K562 (cell line): Measurements from ENCODE around the gene PLXNA3. TPM values are rescaled to one million over a fixed set of nuclear protein-coding genes. Genes with fewer than 3 reads are reported as not detected.

Source experiments
- CREB3L1 ChIP-seq: fragments of 450-650 bp; IDR thresholded peaks from 2 replicates; pipeline ENCODE4 v1.6.1; 2014; ENCODE audit warnings: low read depth, mild to moderate bottlenecking, moderate library complexity, borderline replicate concordance
- CTCFL ChIP-seq: IDR thresholded peaks from 2 replicates; pipeline ENCODE4 v1.6.1; 2011; ENCODE audit warnings: borderline replicate concordance, low read depth, mild to moderate bottlenecking, moderate library complexity, low read length; ENCODE audit not compliant: insufficient read depth, poor library complexity, severe bottlenecking
- EP400 ChIP-seq: fragments of 450-650 bp; IDR thresholded peaks from 2 replicates; pipeline ENCODE4 v1.6.1; 2017; ENCODE audit warnings: antibody characterized with exemption, mild to moderate bottlenecking, moderate library complexity
- HLTF ChIP-seq: fragments of 450-650 bp; IDR thresholded peaks from 2 replicates; pipeline ENCODE4 v1.6.1; 2016
- KLF13 ChIP-seq: fragments of 450-650 bp; IDR thresholded peaks from 2 replicates; pipeline ENCODE4 v1.6.1; 2016; ENCODE audit warnings: missing genetic modification characterization, low read depth, mild to moderate bottlenecking, missing compliant biosample characterization, moderate library complexity, borderline replicate concordance
- MGA ChIP-seq: fragments of 450-650 bp; IDR thresholded peaks from 2 replicates; pipeline ENCODE4 v1.6.1; 2016; ENCODE audit warnings: mild to moderate bottlenecking, moderate library complexity
- RNF2 ChIP-seq: sonication (generic); IDR thresholded peaks from 2 replicates; pipeline ENCODE4 v1.6.1; 2016
- SIN3A ChIP-seq, 2 experiments: fragments of 150-350 bp in 1 of 2; IDR thresholded peaks; 2 replicates each; pipeline ENCODE4 v1.6.1; 2011 to 2016; ENCODE audit warnings: borderline replicate concordance in 2 of 2, low read depth in 2 of 2, low read length in 2 of 2, mild to moderate bottlenecking in 2 of 2, moderate library complexity in 2 of 2; ENCODE audit not compliant: control insufficient read depth in 1 of 2
- ZNF766 ChIP-seq: fragments of 200-800 bp; sonication (Bioruptor generic); conservative IDR thresholded peaks from 2 replicates; pipeline ENCODE4 v1.6.1; 2016; ENCODE audit warnings: missing genetic modification characterization, missing compliant biosample characterization
- ZZZ3 ChIP-seq: fragments of 450-650 bp; IDR thresholded peaks from 2 replicates; pipeline ENCODE4 v1.6.1; 2016; ENCODE audit warnings: antibody characterized with exemption, mild to moderate bottlenecking, moderate library complexity
- polyA plus RNA-seq, 8 experiments: library from polyadenylated mRNA; depleted of rRNA in 4 of 8; stranded (reverse) in 5 of 8; unstranded in 3 of 8; fragments of >200 nt; fragmentation: Nextera tagmentation in 2 of 8; fragmentation: Illumina TruSeq in 1 of 8; extraction: Ambion mirVana in 2 of 8; extraction: Trizol in 1 of 8; gene quantifications; 2 replicates each; pipeline versions ENCODE4 v1.2.1 to v1.2.3, GENCODE V29; 2011 to 2014; ENCODE audit warnings: inconsistent platforms in 1 of 8, missing spikeins in 1 of 8
- total RNA-seq, 7 experiments: library from RNA; depleted of rRNA in 6 of 7; stranded (reverse); fragments of >200 nt in 6 of 7; fragmentation: Illumina TruSeq in 2 of 7; extraction: Trizol in 2 of 7; gene quantifications; 2 replicates each; pipeline versions ENCODE4 v1.2.1 to v1.2.3, GENCODE V29; 2011 to 2021; ENCODE audit warnings: low replicate concordance in 1 of 7

PLXNA3 gene
- total and polyA plus RNA-seq, 9 of the 15 experiments (the other 6 are each of a cell fraction or from before 2014, with no cell fraction given) = 0.32 to 47.8 (median 7.5) TPM

GRCh38 chrX:154478728-154479622, 20.9 kb downstream of the PLXNA3 start, which contains the start of gene LAGE3 (continued):
- TF ChIP-seq MGA (peak; percentile 100), SIN3A (IDR thresholded peaks at IDR 0.05; ENCODE audit: borderline replicate concordance in 2 of 2, control insufficient read depth in 1 of 2, low read depth in 2 of 2, low read length in 2 of 2) (peak; percentile 86 to 91; a peak in 3 of 4 replicates), ZZZ3 (no peak), RNF2 (peak; percentile 87), KLF13 (peak; percentile 7; the same call in 1 of the 2 replicates), ZNF766 (CRISPR knock-in tag) (peak; percentile 52; the same call in 1 of the 2 replicates), EP400 (peak; percentile 96), CTCFL (no peak), CREB3L1 (peak; percentile 65; the same call in 1 of the 2 replicates), HLTF (no peak)
